BJ (cell line): Measurements from ENCODE around the gene BCL2L2. TPM values are rescaled to one million over a fixed set of nuclear protein-coding genes. Genes with fewer than 3 reads are reported as not detected.
A peak's percentile ranks its signal among the peaks of the same experiment; 100 is the strongest.

Experiments used
- CTCF ChIA-PET: fragments of 350-600 bp; formaldehyde crosslinking; extraction: SDS; loops from one replicate; lab custom pipeline; 2021; ENCODE audit warnings: antibody characterized with exemption, inconsistent platforms; lab: Yijun Ruan, JAX
- POLR2A ChIA-PET: fragments of 300-600 bp; sonication (Branson Sonifier 250); formaldehyde crosslinking; extraction: SDS; loops from one replicate; lab custom pipeline; 2021; ENCODE audit warnings: antibody characterized with exemption; lab: Charles Lee
- DNase-seq: peaks from one replicate; pipeline ENCODE4 v3.0.0-alpha.2; 2011; ENCODE audit warnings: low read depth
- H3K27me3 ChIP-seq: 2 replicates; pipeline ENCODE4 v1.6.0; 2011; ENCODE audit warnings: low read length; ENCODE audit not compliant: control insufficient read depth, insufficient read depth
- H3K36me3 ChIP-seq: 2 replicates; pipeline ENCODE4 v1.5.1; 2011; ENCODE audit warnings: low read length; ENCODE audit not compliant: control insufficient read depth, insufficient read depth
- H3K4me3 ChIP-seq: 2 replicates; pipeline ENCODE4 v1.5.1; 2011; ENCODE audit warnings: low read depth, mild to moderate bottlenecking, control low read depth, low read length
- CTCF ChIP-seq: IDR thresholded peaks from 2 replicates; pipeline ENCODE4 v1.5.1; 2011; ENCODE audit warnings: low read depth, mild to moderate bottlenecking, control low read depth, inconsistent platforms, low read length, moderate library complexity; ENCODE audit not compliant: insufficient read depth
- polyA plus RNA-seq: library from polyadenylated mRNA; depleted of rRNA; stranded (reverse); fragments of >200 nt; gene quantifications from 2 replicates; pipeline ENCODE4 v1.2.3, GENCODE V29; 2011; rRNA removed
- small RNA-seq: library from RNA; depleted of rRNA; stranded (forward); fragments of <200 nt; gene quantifications from one replicate; pipeline ENCODE3, GENCODE V24; 2012; ENCODE audit warnings: low replicate concordance, low read depth; ENCODE audit not compliant: insufficient read length

The BCL2L2 gene
- polyA plus RNA-seq, 1 experiment = 26.5 TPM

- ChIA-PET CTCF (interaction anchor here (0.8 to 1.4 kb wide), 3 partner anchors 20 to 103 kb away, joined by 3 to 8 read pairs (median 4); no protein-coding TSS in a partner anchor), POLR2A (no interaction called here)
- Histone ChIP-seq H3K27me3 (peaks cover 10% of the 10 kb centered on the region), H3K36me3 (peaks cover 3% of the 10 kb centered on the region), H3K4me3 (no peak overlapping the region)
- TF ChIP-seq CTCF = 0 out of 2 replicates have a peak, but pooled peaks have one; percentile 4
- DNase-seq = no peak
Observed at GRCh38 chr14:23360496-23360895, 53.9 kb downstream of the BCL2L2 start.

GRCh38 chr14:23361320-23361719 is 54.7 kb downstream of the BCL2L2 start:
- CTCF ChIA-PET = interaction anchor here (1.4 kb wide), 1 partner anchor 18 kb away, joined by 11 read pairs; no protein-coding TSS in a partner anchor
- POLR2A ChIA-PET = no interaction called here
- H3K36me3 ChIP-seq = peaks cover 3% of the 10 kb centered on the region
- no peak for TF ChIP-seq CTCF
- H3K4me3 ChIP-seq = no peak overlapping the region
- H3K27me3 ChIP-seq = peaks cover 10% of the 10 kb centered on the region
- DNase-seq = no peak

Small RNAs within 50 kb of the gene (small RNA-seq; reads per million reads assigned to genes)
- gene RNU6-1046P = not detected

Other genes with a start within 250 kb of the BCL2L2 start
- 9.0 and 14.8 TPM in 2 replicates for gene CDH24, start 249.3 kb upstream of the BCL2L2 start, polyA plus RNA-seq
- 120 and 123 TPM in 2 replicates for gene ACIN1, start 211.7 kb upstream of the BCL2L2 start, polyA plus RNA-seq
- 104 and 112 TPM in 2 replicates for gene C14orf119, start 211.3 kb upstream of the BCL2L2 start, polyA plus RNA-seq
- gene CIROP, start 201.8 kb upstream of the BCL2L2 start, polyA plus RNA-seq = 0.05 and 0.07 TPM in 2 replicates
- gene CEBPE, start 187.6 kb upstream of the BCL2L2 start, polyA plus RNA-seq = not detected in 2 replicates
- gene SLC7A8, start 123.2 kb upstream of the BCL2L2 start, polyA plus RNA-seq = 2.8 and 4.6 TPM in 2 replicates
- not detected in 2 replicates for gene RNF212B, start 68.9 kb upstream of the BCL2L2 start, polyA plus RNA-seq
- 11.9 and 16.0 TPM in 2 replicates for gene HOMEZ, start 20.7 kb upstream of the BCL2L2 start, polyA plus RNA-seq
- 2.5 and 2.8 TPM in 2 replicates for gene PPP1R3E, start 4.0 kb upstream of the BCL2L2 start, polyA plus RNA-seq
- gene PABPN1, start 14.6 kb downstream of the BCL2L2 start, polyA plus RNA-seq = 119 and 143 TPM in 2 replicates
- 9.0 and 14.0 TPM in 2 replicates for gene SLC22A17, start 46.1 kb downstream of the BCL2L2 start, polyA plus RNA-seq
- gene EFS, start 58.3 kb downstream of the BCL2L2 start, polyA plus RNA-seq = 1.5 and 2.7 TPM in 2 replicates
- gene IL25, start 66.0 kb downstream of the BCL2L2 start, polyA plus RNA-seq = not detected in 2 replicates
- not detected in 2 replicates for gene CMTM5, start 70.2 kb downstream of the BCL2L2 start, polyA plus RNA-seq
- not detected in 2 replicates for gene MYH6, start 101.4 kb downstream of the BCL2L2 start, polyA plus RNA-seq
- not detected in 2 replicates for gene MYH7, start 128.8 kb downstream of the BCL2L2 start, polyA plus RNA-seq
- 34.5 and 51.3 TPM in 2 replicates for gene NGDN, start 162.9 kb downstream of the BCL2L2 start, polyA plus RNA-seq
- gene ZFHX2, start 244.9 kb downstream of the BCL2L2 start, polyA plus RNA-seq = 0.28 and 0.32 TPM in 2 replicates
- 8.1 and 14.2 TPM in 2 replicates for gene THTPA, start 249.4 kb downstream of the BCL2L2 start, polyA plus RNA-seq